K562 (cell line): Measurements from ENCODE around the gene RER1. TPM values are rescaled to one million over a fixed set of nuclear protein-coding genes. Genes with fewer than 3 reads are reported as not detected.
A peak's percentile ranks its signal among the peaks of the same experiment; 100 is the strongest.

Experiments used
- BDP1 ChIP-seq: IDR thresholded peaks from 3 replicates; pipeline ENCODE4 v1.6.1; 2011; ENCODE audit not compliant: insufficient read length, insufficient read depth
- CHCHD3 ChIP-seq: fragments of 250-450 bp; sonication (Bioruptor Pico); IDR thresholded peaks from 2 replicates; pipeline ENCODE4 v2.1.2; 2022; ENCODE audit warnings: mild to moderate bottlenecking
- CXXC5 ChIP-seq: fragments of 250-450 bp; sonication (Bioruptor Pico); IDR thresholded peaks from 2 replicates; pipeline ENCODE4 v1.8.0; 2022; ENCODE audit warnings: inconsistent platforms, mild to moderate bottlenecking, moderate library complexity
- ELK1 ChIP-seq: sonication (generic); formaldehyde crosslinking; IDR thresholded peaks from 2 replicates; pipeline ENCODE4 v1.8.1; 2022; ENCODE audit warnings: missing genetic modification reagents
- GATAD2B ChIP-seq: fragments of 450-650 bp; IDR thresholded peaks from 2 replicates; pipeline ENCODE4 v1.6.1; 2017; ENCODE audit warnings: mild to moderate bottlenecking, borderline replicate concordance
- HMG20A ChIP-seq: fragments of 450-650 bp; formaldehyde crosslinking; conservative IDR thresholded peaks from 2 replicates; pipeline ENCODE4 v1.4.0; 2020; ENCODE audit warnings: mild to moderate bottlenecking, mixed read lengths
- IRF1 ChIP-seq: sonication (generic); formaldehyde crosslinking; IDR thresholded peaks from 2 replicates; pipeline ENCODE4 v1.8.0; 2022; ENCODE audit warnings: missing genetic modification reagents, mild to moderate bottlenecking, borderline replicate concordance
- MAFG ChIP-seq: fragments of 450-650 bp; conservative IDR thresholded peaks from 2 replicates; pipeline ENCODE4 v1.6.1; 2016; ENCODE audit warnings: missing genetic modification characterization, missing compliant biosample characterization
- NCOA6 ChIP-seq: fragments of 450-650 bp; IDR thresholded peaks from 2 replicates; pipeline ENCODE4 v1.6.1; 2017; ENCODE audit warnings: mild to moderate bottlenecking
- NFATC3 ChIP-seq: fragments of 450-650 bp; IDR thresholded peaks from 2 replicates; pipeline ENCODE4 v1.6.1; 2017; ENCODE audit warnings: mild to moderate bottlenecking
- NR1H2 ChIP-seq: sonication (generic); formaldehyde crosslinking; IDR thresholded peaks from 2 replicates; pipeline ENCODE4 v1.4.0; 2020; ENCODE audit warnings: mild to moderate bottlenecking, missing genetic modification reagents
- RBM22 ChIP-seq: fragments of 200-400 bp; formaldehyde crosslinking; IDR thresholded peaks from 2 replicates; pipeline ENCODE4 v1.6.1; 2018; ENCODE audit warnings: low read length, low read depth; ENCODE audit not compliant: poor library complexity, severe bottlenecking
- SAP30 ChIP-seq: fragments of 200-600 bp; sonication (generic); IDR thresholded peaks from 2 replicates; pipeline ENCODE4 v1.6.1; 2012; ENCODE audit warnings: borderline replicate concordance, low read depth, mild to moderate bottlenecking, moderate library complexity, low read length, control low read depth, inconsistent platforms; ENCODE audit not compliant: insufficient read depth, poor library complexity, severe bottlenecking
- TAF9B ChIP-seq: fragments of 450-650 bp; IDR thresholded peaks from 2 replicates; pipeline ENCODE4 v1.6.1; 2018; ENCODE audit warnings: mild to moderate bottlenecking; ENCODE audit not compliant: partially characterized antibody
- ZC3H4 ChIP-seq: sonication (generic); formaldehyde crosslinking; IDR thresholded peaks from 2 replicates; pipeline ENCODE4 v1.9.0; 2021; ENCODE audit warnings: missing genetic modification reagents, borderline replicate concordance
- ZKSCAN3 ChIP-seq: fragments of 250-450 bp; sonication (Bioruptor Pico); IDR thresholded peaks from 2 replicates; pipeline ENCODE4 v1.4.0; 2020
- ZNF143 ChIP-seq: sonication (generic); formaldehyde crosslinking; IDR thresholded peaks from 2 replicates; pipeline ENCODE4 v1.9.0; 2022; ENCODE audit warnings: mild to moderate bottlenecking, missing genetic modification reagents
- ZNF354B ChIP-seq: fragments of 250-450 bp; sonication (Bioruptor Pico); IDR thresholded peaks from 2 replicates; pipeline ENCODE4 v1.4.0; 2020
- ZNF408 ChIP-seq: fragments of 250-450 bp; sonication (Bioruptor Pico); IDR thresholded peaks from 2 replicates; pipeline ENCODE4 v1.4.0; 2020; ENCODE audit warnings: low read depth, mild to moderate bottlenecking, moderate library complexity
- polyA plus RNA-seq, 8 experiments: library from polyadenylated mRNA; depleted of rRNA in 4 of 8; stranded (reverse) in 5 of 8; unstranded in 3 of 8; fragments of >200 nt; fragmentation: Nextera tagmentation in 2 of 8; fragmentation: Illumina TruSeq in 1 of 8; extraction: Ambion mirVana in 2 of 8; extraction: Trizol in 1 of 8; gene quantifications; 2 replicates each; pipeline versions ENCODE4 v1.2.1 to v1.2.3, GENCODE V29; 2011 to 2014; ENCODE audit warnings: inconsistent platforms in 1 of 8, missing spikeins in 1 of 8
- total RNA-seq, 7 experiments: library from RNA; depleted of rRNA in 6 of 7; stranded (reverse); fragments of >200 nt in 6 of 7; fragmentation: Illumina TruSeq in 2 of 7; extraction: Trizol in 2 of 7; gene quantifications; 2 replicates each; pipeline versions ENCODE4 v1.2.1 to v1.2.3, GENCODE V29; 2011 to 2021; ENCODE audit warnings: low replicate concordance in 1 of 7
- TF ChIP-seq, protein P1 (sequence below): fragments of 250-450 bp; sonication (Bioruptor Pico); IDR thresholded peaks from 2 replicates; pipeline ENCODE4 v1.4.0; 2020; ENCODE audit warnings: mild to moderate bottlenecking, moderate library complexity
- TF ChIP-seq, protein P2 (sequence below): fragments of 250-450 bp; sonication (Bioruptor Pico); IDR thresholded peaks from 2 replicates; pipeline ENCODE4 v1.8.0; 2022; ENCODE audit warnings: moderate library complexity, mild to moderate bottlenecking, inconsistent platforms
- TF ChIP-seq, protein P3 (sequence below): fragments of 450-650 bp; formaldehyde crosslinking; IDR thresholded peaks from 2 replicates; pipeline ENCODE4 v1.4.0; 2020; ENCODE audit warnings: mild to moderate bottlenecking
- TF ChIP-seq, protein P4 (sequence below): fragments of 250-450 bp; sonication (Bioruptor Pico); IDR thresholded peaks from 2 replicates; pipeline ENCODE4 v1.8.0; 2022; ENCODE audit warnings: moderate library complexity, mild to moderate bottlenecking, inconsistent platforms

The RER1 gene
- total and polyA plus RNA-seq, 9 of the 15 experiments (the other 6 are each of a cell fraction or from before 2014, with no cell fraction given), result 19.6 to 354 (median 183) TPM

DNA sequence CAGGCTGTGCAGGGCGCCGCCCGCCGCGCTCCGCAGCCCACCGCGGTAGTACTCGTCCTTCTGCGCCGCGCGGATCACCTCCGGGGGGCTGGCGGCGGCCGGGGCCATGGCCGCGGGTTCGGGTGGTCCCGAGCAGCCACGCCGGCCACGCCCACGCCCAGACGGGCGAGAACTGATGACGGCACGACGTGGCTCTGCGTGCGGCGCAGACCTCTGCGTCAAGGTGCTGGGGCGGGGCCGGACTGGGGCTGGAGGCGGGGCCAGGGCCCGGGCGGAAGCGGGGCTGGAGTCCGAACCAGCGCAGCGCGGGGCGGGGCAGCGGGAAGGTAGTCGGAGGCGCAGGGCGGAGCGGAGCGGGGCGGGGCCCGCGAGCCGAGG lies 20.7 kb downstream of the RER1 start, which contains the start of gene PEX10 (continued):
- TF ChIP-seq, protein P1, sequence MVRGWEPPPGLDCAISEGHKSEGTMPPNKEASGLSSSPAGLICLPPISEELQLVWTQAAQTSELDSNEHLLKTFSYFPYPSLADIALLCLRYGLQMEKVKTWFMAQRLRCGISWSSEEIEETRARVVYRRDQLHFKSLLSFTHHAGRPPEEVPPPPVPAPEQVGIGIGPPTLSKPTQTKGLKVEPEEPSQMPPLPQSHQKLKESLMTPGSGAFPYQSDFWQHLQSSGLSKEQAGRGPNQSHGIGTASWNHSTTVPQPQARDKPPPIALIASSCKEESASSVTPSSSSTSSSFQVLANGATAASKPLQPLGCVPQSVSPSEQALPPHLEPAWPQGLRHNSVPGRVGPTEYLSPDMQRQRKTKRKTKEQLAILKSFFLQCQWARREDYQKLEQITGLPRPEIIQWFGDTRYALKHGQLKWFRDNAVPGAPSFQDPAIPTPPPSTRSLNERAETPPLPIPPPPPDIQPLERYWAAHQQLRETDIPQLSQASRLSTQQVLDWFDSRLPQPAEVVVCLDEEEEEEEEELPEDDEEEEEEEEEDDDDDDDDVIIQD (CRISPR knock-in tag), result no peak
- TF ChIP-seq RBM22 (no peak), ZKSCAN3 (no peak), ELK1 (CRISPR knock-in tag) (no peak), IRF1 (CRISPR knock-in tag) (no peak), SAP30 (peak; percentile 97), ZNF408 (CRISPR knock-in tag) (no peak), MAFG (tag) (no peak), NFATC3 (no peak), TAF9B (no peak), BDP1 (no peak), CHCHD3 (CRISPR knock-in tag) (no peak), ZC3H4 (CRISPR knock-in tag) (no peak), NCOA6 (no peak), NR1H2 (CRISPR knock-in tag) (no peak), ZNF354B (CRISPR knock-in tag) (no peak), ZNF143 (CRISPR knock-in tag) (no peak), CXXC5 (CRISPR knock-in tag) (peak; percentile 91), HMG20A (no peak), GATAD2B (peak; percentile 66)
- TF ChIP-seq, protein P2, sequence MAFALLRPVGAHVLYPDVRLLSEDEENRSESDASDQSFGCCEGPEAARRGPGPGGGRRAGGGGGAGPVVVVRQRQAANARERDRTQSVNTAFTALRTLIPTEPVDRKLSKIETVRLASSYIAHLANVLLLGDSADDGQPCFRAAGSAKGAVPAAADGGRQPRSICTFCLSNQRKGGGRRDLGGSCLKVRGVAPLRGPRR (CRISPR knock-in tag), result no peak
- TF ChIP-seq, protein P3, sequence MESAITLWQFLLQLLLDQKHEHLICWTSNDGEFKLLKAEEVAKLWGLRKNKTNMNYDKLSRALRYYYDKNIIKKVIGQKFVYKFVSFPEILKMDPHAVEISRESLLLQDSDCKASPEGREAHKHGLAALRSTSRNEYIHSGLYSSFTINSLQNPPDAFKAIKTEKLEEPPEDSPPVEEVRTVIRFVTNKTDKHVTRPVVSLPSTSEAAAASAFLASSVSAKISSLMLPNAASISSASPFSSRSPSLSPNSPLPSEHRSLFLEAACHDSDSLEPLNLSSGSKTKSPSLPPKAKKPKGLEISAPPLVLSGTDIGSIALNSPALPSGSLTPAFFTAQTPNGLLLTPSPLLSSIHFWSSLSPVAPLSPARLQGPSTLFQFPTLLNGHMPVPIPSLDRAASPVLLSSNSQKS (CRISPR knock-in tag), result no peak
- TF ChIP-seq, protein P4, sequence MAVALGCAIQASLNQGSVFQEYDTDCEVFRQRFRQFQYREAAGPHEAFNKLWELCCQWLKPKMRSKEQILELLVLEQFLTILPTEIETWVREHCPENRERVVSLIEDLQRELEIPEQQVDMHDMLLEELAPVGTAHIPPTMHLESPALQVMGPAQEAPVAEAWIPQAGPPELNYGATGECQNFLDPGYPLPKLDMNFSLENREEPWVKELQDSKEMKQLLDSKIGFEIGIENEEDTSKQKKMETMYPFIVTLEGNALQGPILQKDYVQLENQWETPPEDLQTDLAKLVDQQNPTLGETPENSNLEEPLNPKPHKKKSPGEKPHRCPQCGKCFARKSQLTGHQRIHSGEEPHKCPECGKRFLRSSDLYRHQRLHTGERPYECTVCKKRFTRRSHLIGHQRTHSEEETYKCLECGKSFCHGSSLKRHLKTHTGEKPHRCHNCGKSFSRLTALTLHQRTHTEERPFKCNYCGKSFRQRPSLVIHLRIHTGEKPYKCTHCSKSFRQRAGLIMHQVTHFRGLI (CRISPR knock-in tag), result no peak
